HepG2 (cell line): ENCODE results near the gene HIF1AN. TPM values are rescaled to one million over a fixed set of nuclear protein-coding genes. Genes with fewer than 3 reads are reported as not detected.

ENCODE experiments used
- BRD4 ChIP-seq: sonication (generic); formaldehyde crosslinking; IDR thresholded peaks from 2 replicates; pipeline ENCODE4 v1.4.0; 2020; ENCODE audit warnings: missing genetic modification reagents
- CC2D1A ChIP-seq: sonication (generic); formaldehyde crosslinking; IDR thresholded peaks from 2 replicates; pipeline ENCODE4 v1.8.1; 2023; ENCODE audit warnings: mild to moderate bottlenecking, missing genetic modification reagents
- CREM ChIP-seq, 2 experiments: sonication (generic) in 1 of 2; formaldehyde crosslinking in 1 of 2; IDR thresholded peaks; 2 replicates each; pipeline versions ENCODE4 v1.4.0 to v1.6.1; 2016 to 2020; ENCODE audit warnings: antibody characterized with exemption in 1 of 2, mild to moderate bottlenecking in 1 of 2, missing genetic modification reagents in 1 of 2
- FOSL1 ChIP-seq: sonication (generic); formaldehyde crosslinking; IDR thresholded peaks from 2 replicates; pipeline ENCODE4 v1.9.0; 2021; ENCODE audit warnings: missing genetic modification reagents, borderline replicate concordance
- GZF1 ChIP-seq: sonication (generic); formaldehyde crosslinking; IDR thresholded peaks from 2 replicates; pipeline ENCODE4 v1.5.1; 2020; ENCODE audit warnings: mild to moderate bottlenecking, missing genetic modification reagents
- JARID2 ChIP-seq: sonication (generic); formaldehyde crosslinking; IDR thresholded peaks from 2 replicates; pipeline ENCODE4 v1.8.1; 2023; ENCODE audit warnings: missing genetic modification reagents, inconsistent platforms; ENCODE audit not compliant: insufficient replicate concordance
- MED1 ChIP-seq: sonication (generic); formaldehyde crosslinking; IDR thresholded peaks from 2 replicates; pipeline ENCODE4 v1.4.0; 2020; ENCODE audit warnings: missing genetic modification reagents
- MLXIP ChIP-seq: sonication (generic); formaldehyde crosslinking; IDR thresholded peaks from 2 replicates; pipeline ENCODE4 v1.9.0; 2021; ENCODE audit warnings: missing genetic modification reagents, borderline replicate concordance
- PHF20 ChIP-seq: sonication (generic); formaldehyde crosslinking; IDR thresholded peaks from 2 replicates; pipeline ENCODE4 v1.5.0; 2020; ENCODE audit warnings: mild to moderate bottlenecking, missing genetic modification reagents
- SNAI1 ChIP-seq: sonication (generic); formaldehyde crosslinking; IDR thresholded peaks from 2 replicates; pipeline ENCODE4 v1.5.0; 2020; ENCODE audit warnings: mild to moderate bottlenecking, missing genetic modification reagents, borderline replicate concordance
- SP1 ChIP-seq, 2 experiments: fragments of 450-650 bp in 1 of 2; sonication (generic) in 1 of 2; formaldehyde crosslinking in 1 of 2; IDR thresholded peaks; 2 replicates each; pipeline versions ENCODE4 v1.4.0 to v1.6.1; 2016 to 2020; ENCODE audit warnings: missing genetic modification reagents in 1 of 2
- SP2 ChIP-seq: sonication (generic); formaldehyde crosslinking; IDR thresholded peaks from 2 replicates; pipeline ENCODE4 v1.5.1; 2020; ENCODE audit warnings: mild to moderate bottlenecking, missing genetic modification reagents
- SRY ChIP-seq: sonication (generic); formaldehyde crosslinking; IDR thresholded peaks from 2 replicates; pipeline ENCODE4 v1.8.0; 2022; ENCODE audit warnings: mild to moderate bottlenecking, missing genetic modification reagents
- XBP1 ChIP-seq: sonication (generic); formaldehyde crosslinking; IDR thresholded peaks from 2 replicates; pipeline ENCODE4 v1.5.0; 2020; ENCODE audit warnings: missing genetic modification reagents
- ZBTB43 ChIP-seq: sonication (generic); formaldehyde crosslinking; conservative IDR thresholded peaks from 2 replicates; pipeline ENCODE4 v1.4.0; 2020; ENCODE audit warnings: missing genetic modification reagents
- ZNF382 ChIP-seq: sonication (generic); formaldehyde crosslinking; IDR thresholded peaks from 2 replicates; pipeline ENCODE4 v1.5.0; 2020; ENCODE audit warnings: missing genetic modification reagents, mild to moderate bottlenecking, borderline replicate concordance
- ZNF607 ChIP-seq: sonication (generic); formaldehyde crosslinking; IDR thresholded peaks from 2 replicates; pipeline ENCODE4 v1.5.1; 2020; ENCODE audit warnings: missing genetic modification reagents, mild to moderate bottlenecking, borderline replicate concordance
- ZNF619 ChIP-seq: sonication (generic); formaldehyde crosslinking; IDR thresholded peaks from 2 replicates; pipeline ENCODE4 v1.4.0; 2020; ENCODE audit warnings: mild to moderate bottlenecking, missing genetic modification reagents
- ZNF839 ChIP-seq: sonication (generic); formaldehyde crosslinking; IDR thresholded peaks from 2 replicates; pipeline ENCODE4 v1.4.0; 2020; ENCODE audit warnings: missing genetic modification reagents, mild to moderate bottlenecking, borderline replicate concordance
- polyA plus RNA-seq, 8 experiments: library from polyadenylated mRNA; depleted of rRNA in 3 of 8; stranded (reverse) in 7 of 8; unstranded in 1 of 8; fragments of >200 nt; fragmentation: Illumina TruSeq in 4 of 8; extraction: Trizol in 4 of 8; gene quantifications; 2 replicates each; pipeline versions ENCODE4 v1.2.1 to v1.2.3, GENCODE V29; 2011 to 2016; ENCODE audit warnings: low read depth in 4 of 8, missing spikeins in 1 of 8, mixed read lengths in 1 of 8; ENCODE audit not compliant: insufficient read depth in 1 of 8
- total RNA-seq, 5 experiments: library from RNA; depleted of rRNA; stranded (reverse); fragments of >200 nt; fragmentation: Illumina TruSeq; extraction: Trizol; gene quantifications; 2 replicates each; pipeline ENCODE4 v1.2.3, GENCODE V29; 2016; ENCODE audit warnings: low read depth in 1 of 5
- TF ChIP-seq, protein P1 (sequence below): sonication (generic); formaldehyde crosslinking; IDR thresholded peaks from 2 replicates; pipeline ENCODE4 v1.5.1; 2020; ENCODE audit warnings: missing genetic modification reagents, mild to moderate bottlenecking, borderline replicate concordance
- TF ChIP-seq, protein P2 (sequence below): sonication (generic); formaldehyde crosslinking; conservative IDR thresholded peaks from 2 replicates; pipeline ENCODE4 v1.4.0; 2020; ENCODE audit warnings: missing genetic modification reagents
- TF ChIP-seq, protein P3 (sequence below): sonication (generic); formaldehyde crosslinking; IDR thresholded peaks from 2 replicates; pipeline ENCODE4 v1.4.0; 2020; ENCODE audit warnings: missing genetic modification reagents

Gene HIF1AN
- total and polyA plus RNA-seq, 2 of the 13 experiments (the other 11 are each of a cell fraction or from before 2014, with no cell fraction given), result 8.6 to 10.7 TPM

GRCh38 chr10:100562008-100562672, 26.4 kb downstream of the HIF1AN start (continued):
- TF ChIP-seq ZBTB43, result no peak
- TF ChIP-seq MED1 (CRISPR knock-in tag), result no peak; the same call in 1 of the 2 replicates
- TF ChIP-seq ZNF382, result no peak
- no peak for TF ChIP-seq FOSL1 (CRISPR knock-in tag)
- TF ChIP-seq CC2D1A (CRISPR knock-in tag), result no peak
- TF ChIP-seq SNAI1 (CRISPR knock-in tag), result no peak
- TF ChIP-seq ZNF839, result no peak
- TF ChIP-seq PHF20 (CRISPR knock-in tag), result no peak
- TF ChIP-seq JARID2 (CRISPR knock-in tag), result no peak
- TF ChIP-seq, protein P1, sequence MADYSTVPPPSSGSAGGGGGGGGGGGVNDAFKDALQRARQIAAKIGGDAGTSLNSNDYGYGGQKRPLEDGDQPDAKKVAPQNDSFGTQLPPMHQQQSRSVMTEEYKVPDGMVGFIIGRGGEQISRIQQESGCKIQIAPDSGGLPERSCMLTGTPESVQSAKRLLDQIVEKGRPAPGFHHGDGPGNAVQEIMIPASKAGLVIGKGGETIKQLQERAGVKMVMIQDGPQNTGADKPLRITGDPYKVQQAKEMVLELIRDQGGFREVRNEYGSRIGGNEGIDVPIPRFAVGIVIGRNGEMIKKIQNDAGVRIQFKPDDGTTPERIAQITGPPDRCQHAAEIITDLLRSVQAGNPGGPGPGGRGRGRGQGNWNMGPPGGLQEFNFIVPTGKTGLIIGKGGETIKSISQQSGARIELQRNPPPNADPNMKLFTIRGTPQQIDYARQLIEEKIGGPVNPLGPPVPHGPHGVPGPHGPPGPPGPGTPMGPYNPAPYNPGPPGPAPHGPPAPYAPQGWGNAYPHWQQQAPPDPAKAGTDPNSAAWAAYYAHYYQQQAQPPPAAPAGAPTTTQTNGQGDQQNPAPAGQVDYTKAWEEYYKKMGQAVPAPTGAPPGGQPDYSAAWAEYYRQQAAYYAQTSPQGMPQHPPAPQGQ (CRISPR knock-in tag), result no peak
- TF ChIP-seq SP1 (IDR thresholded peaks at IDR 0.05), result no peak
- no peak for TF ChIP-seq SP1 (CRISPR knock-in tag; IDR thresholded peaks at IDR 0.05)
- TF ChIP-seq MLXIP (CRISPR knock-in tag), result no peak
- TF ChIP-seq ZNF607 (CRISPR knock-in tag), result no peak
- TF ChIP-seq, protein P2, sequence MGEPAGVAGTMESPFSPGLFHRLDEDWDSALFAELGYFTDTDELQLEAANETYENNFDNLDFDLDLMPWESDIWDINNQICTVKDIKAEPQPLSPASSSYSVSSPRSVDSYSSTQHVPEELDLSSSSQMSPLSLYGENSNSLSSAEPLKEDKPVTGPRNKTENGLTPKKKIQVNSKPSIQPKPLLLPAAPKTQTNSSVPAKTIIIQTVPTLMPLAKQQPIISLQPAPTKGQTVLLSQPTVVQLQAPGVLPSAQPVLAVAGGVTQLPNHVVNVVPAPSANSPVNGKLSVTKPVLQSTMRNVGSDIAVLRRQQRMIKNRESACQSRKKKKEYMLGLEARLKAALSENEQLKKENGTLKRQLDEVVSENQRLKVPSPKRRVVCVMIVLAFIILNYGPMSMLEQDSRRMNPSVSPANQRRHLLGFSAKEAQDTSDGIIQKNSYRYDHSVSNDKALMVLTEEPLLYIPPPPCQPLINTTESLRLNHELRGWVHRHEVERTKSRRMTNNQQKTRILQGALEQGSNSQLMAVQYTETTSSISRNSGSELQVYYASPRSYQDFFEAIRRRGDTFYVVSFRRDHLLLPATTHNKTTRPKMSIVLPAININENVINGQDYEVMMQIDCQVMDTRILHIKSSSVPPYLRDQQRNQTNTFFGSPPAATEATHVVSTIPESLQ, result no peak
- TF ChIP-seq CREM (IDR thresholded peaks at IDR 0.05), result no peak
- TF ChIP-seq CREM (CRISPR knock-in tag; IDR thresholded peaks at IDR 0.05), result no peak
- TF ChIP-seq, protein P3, sequence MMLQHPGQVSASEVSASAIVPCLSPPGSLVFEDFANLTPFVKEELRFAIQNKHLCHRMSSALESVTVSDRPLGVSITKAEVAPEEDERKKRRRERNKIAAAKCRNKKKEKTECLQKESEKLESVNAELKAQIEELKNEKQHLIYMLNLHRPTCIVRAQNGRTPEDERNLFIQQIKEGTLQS, result no peak
- no peak for TF ChIP-seq GZF1 (CRISPR knock-in tag)
- no peak for TF ChIP-seq BRD4 (CRISPR knock-in tag)
- TF ChIP-seq XBP1 (CRISPR knock-in tag), result no peak
- TF ChIP-seq SP2 (CRISPR knock-in tag), result no peak
- no peak for TF ChIP-seq SRY (CRISPR knock-in tag)
- TF ChIP-seq ZNF619 (CRISPR knock-in tag), result no peak
